T-helper 2 cell treated with Interferon-gamma antibody and Interleukin-4, amounts not matched to agents 100 ng/mL and 5 ng/mL, for 36 hours (primary cell): ENCODE measurements around the gene PLTP. TPM values are rescaled to one million over a fixed set of nuclear protein-coding genes. Genes with fewer than 3 reads are reported as not detected.

Source experiments
- intact Hi-C: fragments of 100-400 bp; cut with micrococcal nuclease; formaldehyde crosslinking; loops from one replicate; pipeline ENCODE4 v1.15.1; 2023
- total RNA-seq: library from RNA; stranded (reverse); gene quantifications from 2 replicates; pipeline ENCODE4 v1.2.3, GENCODE V29; 2022

The PLTP gene
- total RNA-seq, 1 donor from 2014 or later: 1.5 TPM

GRCh38 chr20:45850926-45851325 is 61.0 kb downstream of the PLTP start:
- intact Hi-C loops: no loop called here

GRCh38 chr20:45850238-45850637 is 61.7 kb downstream of the PLTP start:
- intact Hi-C loops: no loop called here

GRCh38 chr20:45848969-45849582 is 62.9 kb downstream of the PLTP start:
- intact Hi-C loops: no loop called here

Other genes with a start within 250 kb of the PLTP start
- gene WFDC11, start 241.9 kb downstream of the PLTP start, total RNA-seq: not detected in 2 replicates
- not detected in 2 replicates for gene WFDC13, start 210.1 kb downstream of the PLTP start, total RNA-seq
- gene WFDC10B, start 207.1 kb downstream of the PLTP start, total RNA-seq: not detected in 2 replicates
- not detected in 2 replicates for gene SPINT4, start 189.8 kb downstream of the PLTP start, total RNA-seq
- not detected in 2 replicates for gene WFDC3, start 120.3 kb downstream of the PLTP start, total RNA-seq
- gene DNTTIP1, start 120.2 kb downstream of the PLTP start, total RNA-seq: 30.3 and 31.8 TPM in 2 replicates
- 181 and 183 TPM in 2 replicates for gene UBE2C, start 99.5 kb downstream of the PLTP start, total RNA-seq
- 0.36 TPM in 1 of 2 replicates, not detected in the other for gene TNNC2, start 84.8 kb downstream of the PLTP start, total RNA-seq
- gene SNX21, start 78.4 kb downstream of the PLTP start, total RNA-seq: 1.7 and 1.8 TPM in 2 replicates
- 36.6 and 37.1 TPM in 2 replicates for gene ACOT8, start 54.8 kb downstream of the PLTP start, total RNA-seq
- gene ZSWIM3, start 54.5 kb downstream of the PLTP start, total RNA-seq: 6.4 and 7.1 TPM in 2 replicates
- gene ZSWIM1, start 30.9 kb downstream of the PLTP start, total RNA-seq: 9.8 and 10.7 TPM in 2 replicates
- gene SPATA25, start 24.5 kb downstream of the PLTP start, total RNA-seq: 0.52 and 1.0 TPM in 2 replicates
- 1.4 and 2.1 TPM in 2 replicates for gene NEURL2, start 20.9 kb downstream of the PLTP start, total RNA-seq
- gene CTSA, start 20.8 kb downstream of the PLTP start, total RNA-seq: 55.1 and 60.4 TPM in 2 replicates
- gene PCIF1, start 22.5 kb upstream of the PLTP start, total RNA-seq: 37.1 and 38.3 TPM in 2 replicates
- gene ZNF335, start 60.0 kb upstream of the PLTP start, total RNA-seq: 37.6 and 38.7 TPM in 2 replicates
- gene MMP9, start 96.8 kb upstream of the PLTP start, total RNA-seq: not detected in 2 replicates
- gene SLC12A5, start 117.1 kb upstream of the PLTP start, total RNA-seq: 0.70 TPM in 1 of 2 replicates, not detected in the other
- gene NCOA5, start 177.8 kb upstream of the PLTP start, total RNA-seq: 40.0 and 40.2 TPM in 2 replicates
- gene CD40, start 206.2 kb upstream of the PLTP start, total RNA-seq: 0.43 and 0.61 TPM in 2 replicates